GM21528 (cell line): ENCODE data around the gene P3H3.

Experiments
- ATAC-seq: cut with Tn5 transposase; IDR thresholded peaks from one replicate; pipeline ENCODE4 v1.9.1; 2021; ENCODE audit warnings: mild to moderate bottlenecking, moderate library complexity; ENCODE audit not compliant: unreplicated experiment, low FRiP score

The P3H3 gene

DNA sequence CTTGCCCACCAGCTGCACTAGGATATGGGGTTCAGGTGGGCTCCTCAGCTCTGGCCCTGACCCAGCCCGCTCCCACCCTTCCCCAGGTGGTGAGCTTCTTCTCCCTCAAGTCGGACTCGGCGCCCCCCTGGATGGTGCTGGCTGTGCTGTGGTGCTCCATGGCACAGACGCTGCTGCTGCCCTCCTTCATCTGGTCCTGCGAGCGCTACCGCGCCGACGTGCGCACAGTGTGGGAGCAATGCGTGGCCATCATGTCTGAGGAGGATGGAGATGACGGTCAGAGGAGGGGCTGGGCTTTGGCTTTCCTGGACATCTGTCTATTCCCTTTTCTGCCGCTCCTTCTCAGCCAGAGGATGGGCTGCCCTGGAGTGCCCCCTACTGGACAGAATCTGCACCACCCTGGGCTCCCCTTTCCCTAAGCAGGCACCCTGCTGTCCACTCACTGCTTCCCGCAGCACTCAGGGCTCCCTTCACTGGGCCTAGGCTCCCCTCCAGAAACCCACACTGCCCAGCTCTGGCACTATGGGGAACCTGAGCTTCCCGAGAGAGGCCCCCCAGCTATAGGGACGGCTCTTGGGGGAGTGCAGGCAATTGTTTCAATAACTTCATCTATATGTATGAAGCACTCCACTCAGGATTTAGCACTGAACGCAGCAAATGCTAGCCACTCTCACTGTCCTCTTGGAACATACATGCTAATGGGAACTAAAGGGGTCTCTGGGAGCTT lies 2.6 kb upstream of the P3H3 start:
- ATAC-seq: no peak

DNA sequence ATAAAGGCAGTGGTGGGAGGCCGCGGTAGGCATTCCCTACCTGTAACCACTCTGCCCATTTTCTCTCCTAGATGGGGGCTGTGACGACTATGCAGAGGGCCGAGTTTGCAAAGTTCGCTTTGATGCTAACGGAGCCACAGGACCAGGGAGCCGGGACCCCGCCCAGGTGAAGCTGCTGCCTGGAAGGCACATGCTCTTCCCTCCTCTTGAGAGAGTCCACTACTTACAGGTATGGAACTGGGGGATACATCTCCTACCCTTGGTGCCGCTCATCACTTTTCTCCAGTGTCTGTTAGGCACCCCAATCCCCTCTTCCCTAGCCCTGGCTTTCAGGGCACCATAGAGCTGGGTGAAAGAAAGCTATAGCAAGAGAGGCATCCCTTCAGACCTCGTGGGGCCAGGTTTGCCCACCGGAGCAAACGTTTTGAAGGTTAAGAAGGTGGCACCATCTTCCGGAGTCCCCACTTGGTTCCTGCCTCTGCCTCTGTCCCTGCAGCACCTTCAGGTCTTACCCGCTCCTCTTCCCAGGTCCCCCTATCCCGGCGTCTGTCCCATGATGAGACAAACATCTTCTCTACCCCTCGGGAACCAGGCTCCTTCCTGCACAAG lies 2.0 kb upstream of the P3H3 start:
- no peak for ATAC-seq

DNA sequence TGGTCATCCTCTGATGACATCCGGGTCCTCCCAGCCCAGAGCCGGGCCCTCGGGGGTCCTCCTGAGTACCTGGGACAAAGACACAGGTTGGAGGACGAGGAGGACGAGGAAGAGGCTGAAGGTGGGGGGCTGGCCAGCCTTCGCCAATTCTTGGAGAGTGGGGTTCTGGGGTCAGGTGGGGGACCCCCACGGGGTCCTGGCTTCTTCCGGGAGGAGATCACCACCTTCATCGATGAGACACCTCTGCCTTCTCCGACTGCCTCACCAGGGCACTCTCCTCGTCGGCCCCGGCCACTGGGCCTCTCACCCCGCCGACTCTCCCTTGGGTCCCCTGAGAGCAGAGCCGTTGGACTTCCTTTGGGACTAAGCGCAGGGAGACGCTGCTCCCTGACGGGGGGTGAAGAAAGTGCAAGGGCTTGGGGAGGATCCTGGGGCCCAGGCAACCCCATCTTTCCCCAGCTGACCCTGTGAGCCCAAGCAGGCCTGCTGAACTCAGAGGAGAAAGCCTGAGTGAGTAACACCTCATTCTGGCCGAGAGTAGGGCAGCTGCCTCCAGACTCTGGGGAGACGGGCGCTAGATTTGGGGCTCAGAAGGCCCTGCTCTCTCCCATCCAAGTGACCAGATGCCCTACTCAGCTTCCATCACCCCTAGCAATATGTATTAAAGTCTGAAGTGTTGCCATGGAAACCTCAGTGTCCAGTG lies 1.3 kb upstream of the P3H3 start:
- no peak for ATAC-seq

DNA sequence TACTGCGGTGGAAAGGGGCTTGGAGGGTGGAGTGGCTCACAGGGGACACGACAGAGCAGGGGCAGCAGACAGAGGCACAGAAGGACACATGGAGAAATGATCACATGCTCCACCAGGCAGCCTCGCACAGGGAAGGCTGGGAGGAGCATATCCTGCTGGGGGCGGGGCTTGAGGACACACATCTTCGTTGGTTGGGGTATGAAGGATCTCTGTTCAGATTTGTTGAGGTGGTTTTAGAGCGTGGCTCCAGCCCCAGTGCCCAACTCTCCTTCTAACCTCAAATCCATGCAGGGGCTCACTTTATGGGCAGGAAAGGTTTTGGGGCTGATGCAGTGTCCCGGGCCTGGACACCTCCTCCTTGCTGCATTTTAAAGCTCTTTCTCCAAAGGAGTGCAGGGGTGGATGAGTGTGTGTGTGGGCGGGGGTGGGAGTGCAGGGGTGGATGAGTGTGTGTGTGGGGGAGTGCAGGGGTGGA lies 733 bp upstream of the P3H3 start:
- ATAC-seq: no peak

DNA sequence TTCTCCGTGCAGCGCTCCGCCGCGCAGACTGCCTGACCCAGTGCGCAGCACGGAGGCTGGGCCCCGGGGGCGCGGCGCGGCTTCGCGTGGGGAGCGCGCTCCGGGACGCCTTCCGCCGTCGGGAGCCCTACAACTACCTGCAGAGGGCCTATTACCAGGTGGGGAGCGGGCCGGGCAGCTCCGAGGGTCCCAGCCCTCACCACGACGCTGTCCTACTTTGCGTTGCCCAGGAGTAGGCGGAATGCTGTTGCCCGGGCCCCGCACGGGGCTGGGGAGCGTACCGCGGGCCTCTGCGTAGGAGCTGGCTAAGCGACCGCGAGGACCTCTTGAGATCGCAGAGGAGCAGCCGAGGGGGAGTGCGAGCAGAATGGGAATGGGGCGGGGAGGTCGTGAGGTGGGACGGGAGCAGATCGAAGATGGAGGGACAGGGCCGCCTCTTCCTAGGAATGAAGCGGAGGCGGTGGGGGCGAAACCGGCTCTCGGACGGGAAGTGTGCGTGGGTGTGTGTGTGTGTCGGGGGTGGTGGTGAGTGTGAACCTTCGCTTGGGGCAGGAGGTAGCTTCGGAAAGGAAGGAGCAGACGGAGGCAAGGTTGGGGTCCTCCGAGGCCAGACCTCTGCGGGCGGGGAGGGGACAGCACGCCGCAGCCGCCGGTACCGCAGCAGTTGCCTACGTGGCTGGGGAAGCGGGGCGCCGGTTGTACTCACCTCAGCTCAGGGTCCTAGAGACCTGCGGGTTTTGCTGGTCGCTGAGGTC lies 751 bp downstream of the P3H3 start:
- no peak for ATAC-seq

DNA sequence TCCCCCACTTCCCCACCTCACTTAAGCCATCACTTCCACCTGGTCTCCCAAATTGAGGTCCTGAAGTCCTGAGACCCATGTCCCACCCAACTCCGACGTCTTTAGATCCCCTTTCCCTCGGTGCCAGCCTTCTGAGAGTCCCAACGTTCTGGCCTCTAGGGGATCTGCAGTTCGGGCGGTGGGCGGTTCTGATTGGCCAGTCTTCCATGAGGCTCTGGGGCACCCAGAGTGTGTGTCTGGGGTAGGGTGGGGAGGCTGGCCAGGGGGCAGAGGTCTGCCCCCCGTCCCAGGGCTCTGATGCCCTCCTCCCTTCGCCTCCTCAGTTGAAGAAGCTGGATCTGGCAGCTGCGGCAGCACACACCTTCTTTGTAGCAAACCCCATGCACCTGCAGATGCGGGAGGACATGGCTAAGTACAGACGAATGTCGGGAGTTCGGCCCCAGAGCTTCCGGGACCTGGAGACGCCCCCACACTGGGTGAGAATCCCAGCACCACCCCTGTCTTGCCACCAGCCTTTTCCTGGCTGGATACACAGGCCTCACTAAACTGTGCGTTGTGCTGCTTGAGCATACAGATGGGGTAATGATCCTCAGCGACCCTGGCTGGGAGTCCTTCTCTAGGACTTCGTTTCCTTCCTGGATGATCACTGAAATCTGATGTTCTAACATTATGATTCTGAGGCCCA lies 1.5 kb downstream of the P3H3 start:
- no peak for ATAC-seq

DNA sequence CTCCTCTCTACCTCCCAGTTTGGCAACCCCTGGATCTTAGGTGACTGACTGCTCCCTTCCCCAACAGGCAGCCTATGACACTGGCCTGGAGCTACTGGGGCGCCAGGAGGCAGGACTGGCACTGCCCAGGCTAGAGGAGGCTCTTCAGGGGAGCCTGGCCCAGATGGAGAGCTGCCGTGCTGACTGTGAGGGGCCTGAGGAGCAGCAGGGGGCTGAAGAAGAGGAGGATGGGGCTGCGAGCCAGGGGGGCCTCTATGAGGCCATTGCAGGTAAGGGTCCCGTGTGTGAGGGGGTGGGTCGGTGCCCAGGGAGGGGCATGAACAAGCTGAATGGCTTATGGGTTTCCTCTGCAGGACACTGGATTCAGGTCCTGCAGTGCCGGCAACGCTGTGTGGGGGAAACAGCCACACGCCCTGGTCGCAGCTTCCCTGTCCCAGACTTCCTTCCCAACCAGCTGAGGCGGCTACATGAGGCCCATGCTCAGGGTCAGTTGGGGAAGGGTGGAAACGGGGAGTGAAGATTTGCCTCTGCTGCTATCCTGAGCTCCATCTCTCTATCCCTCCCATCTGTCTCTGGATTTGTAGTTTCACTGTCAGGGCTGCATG lies 2.2 kb downstream of the P3H3 start:
- no peak for ATAC-seq

DNA sequence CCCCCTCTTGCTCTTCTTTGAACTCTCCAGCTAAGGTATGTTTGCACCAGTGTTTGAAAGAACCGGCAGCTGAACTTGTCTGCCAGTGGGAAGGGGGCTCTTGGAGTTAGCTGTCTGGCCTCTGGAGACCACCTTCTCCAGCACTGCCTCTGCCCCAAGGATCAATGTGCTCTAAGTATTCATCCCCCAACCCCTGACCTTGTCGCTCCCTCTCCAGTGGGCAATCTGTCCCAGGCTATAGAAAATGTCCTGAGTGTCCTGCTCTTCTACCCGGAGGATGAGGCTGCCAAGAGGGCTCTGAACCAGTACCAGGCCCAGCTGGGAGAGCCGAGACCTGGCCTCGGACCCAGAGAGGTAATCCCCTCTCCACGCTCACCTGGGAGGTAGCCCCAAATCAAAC lies 2.8 kb downstream of the P3H3 start:
- no peak for ATAC-seq

DNA sequence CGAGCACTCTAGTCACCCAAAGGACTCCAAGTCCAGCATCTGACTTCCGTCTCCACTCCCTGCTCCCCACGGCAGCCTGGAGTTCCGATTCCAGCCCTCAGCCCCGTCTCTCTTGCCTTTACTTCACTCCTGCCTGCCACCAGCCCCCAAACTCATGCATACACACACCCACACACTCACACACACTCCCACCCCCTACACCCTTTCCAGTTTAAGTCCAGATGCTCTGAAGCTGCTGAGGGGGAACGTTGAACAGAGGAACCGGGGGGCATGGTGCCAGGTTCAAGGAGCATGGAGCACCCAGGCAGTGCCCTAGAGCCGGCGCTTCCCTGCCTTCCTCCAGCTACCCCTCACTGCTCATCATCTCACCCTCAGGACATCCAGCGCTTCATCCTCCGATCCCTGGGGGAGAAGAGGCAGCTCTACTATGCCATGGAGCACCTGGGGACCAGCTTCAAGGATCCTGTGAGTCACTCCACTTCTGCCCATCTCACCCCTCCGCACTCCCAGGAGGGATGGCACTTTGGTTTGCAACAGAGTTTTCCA lies 3.3 kb downstream of the P3H3 start:
- no peak for ATAC-seq

DNA sequence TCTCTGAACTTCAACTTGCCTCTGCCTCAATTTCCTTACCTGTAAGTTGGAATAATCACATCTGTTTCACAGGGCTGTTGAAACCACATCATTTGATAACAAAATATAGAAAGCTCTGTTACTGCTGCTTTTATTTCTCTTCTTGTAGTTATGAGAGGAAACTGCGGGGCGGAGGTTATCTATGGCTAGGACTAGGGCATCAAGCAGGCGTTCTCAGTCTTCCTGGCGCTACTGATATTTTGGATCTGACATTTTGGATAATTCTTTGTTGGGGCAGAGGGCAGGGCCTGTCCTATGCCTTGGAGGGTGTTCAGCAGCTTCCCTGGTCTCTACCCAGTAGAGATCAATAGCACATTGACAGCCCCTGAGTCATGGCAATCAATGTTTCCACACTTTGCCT lies 3.9 kb downstream of the P3H3 start:
- no peak for ATAC-seq

DNA sequence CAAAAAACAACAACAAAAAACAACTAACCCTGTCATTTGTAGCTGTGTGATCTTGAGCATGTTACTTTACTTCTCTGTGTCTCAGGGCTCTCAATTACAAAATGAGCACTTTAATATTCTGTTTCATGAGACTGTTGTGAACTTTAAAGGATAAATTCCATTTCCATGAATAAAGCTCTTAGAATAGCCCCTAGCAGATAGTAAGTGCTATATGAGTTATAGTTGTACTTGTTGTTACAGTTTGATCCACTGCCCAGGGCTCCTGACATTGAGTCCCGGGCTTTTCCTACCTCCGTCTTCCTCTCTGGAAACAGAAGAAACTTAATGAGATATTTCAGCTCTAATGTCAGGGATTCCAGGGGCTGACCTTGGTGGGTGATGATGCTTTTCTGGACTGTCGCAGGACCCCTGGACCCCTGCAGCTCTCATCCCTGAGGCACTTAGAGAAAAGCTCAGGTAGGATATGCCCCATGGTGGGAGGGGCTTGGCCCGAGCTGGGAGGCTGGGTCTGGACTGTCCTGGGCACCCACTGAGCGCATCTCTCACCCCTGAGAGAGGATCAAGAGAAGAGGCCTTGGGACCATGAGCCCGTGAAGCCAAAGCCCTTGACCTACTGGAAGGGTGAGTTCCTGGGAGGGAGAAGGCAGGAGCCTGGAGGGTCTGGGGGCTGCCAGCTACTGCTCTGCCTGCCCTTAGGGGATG lies 5.1 kb downstream of the P3H3 start:
- no peak for ATAC-seq

DNA sequence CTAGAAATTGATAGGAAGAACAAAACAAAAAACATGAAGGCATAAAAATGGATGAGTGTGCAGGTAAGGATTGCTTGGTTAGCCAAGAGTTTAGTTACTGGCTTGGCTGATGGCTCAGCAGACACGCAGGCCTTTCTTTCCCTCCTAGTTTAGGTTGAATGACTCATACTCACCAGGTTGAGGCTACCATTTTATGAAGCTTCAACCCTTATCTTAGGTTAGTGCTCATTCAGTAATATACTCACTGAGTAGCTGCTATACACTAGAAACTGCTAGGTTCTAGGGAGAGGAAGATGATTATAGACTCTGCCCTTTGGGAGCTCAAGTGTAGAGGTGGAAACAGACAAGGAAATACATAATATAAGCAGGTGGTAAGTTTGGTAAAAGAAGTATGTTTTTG lies 6.0 kb downstream of the P3H3 start:
- no peak for ATAC-seq

DNA sequence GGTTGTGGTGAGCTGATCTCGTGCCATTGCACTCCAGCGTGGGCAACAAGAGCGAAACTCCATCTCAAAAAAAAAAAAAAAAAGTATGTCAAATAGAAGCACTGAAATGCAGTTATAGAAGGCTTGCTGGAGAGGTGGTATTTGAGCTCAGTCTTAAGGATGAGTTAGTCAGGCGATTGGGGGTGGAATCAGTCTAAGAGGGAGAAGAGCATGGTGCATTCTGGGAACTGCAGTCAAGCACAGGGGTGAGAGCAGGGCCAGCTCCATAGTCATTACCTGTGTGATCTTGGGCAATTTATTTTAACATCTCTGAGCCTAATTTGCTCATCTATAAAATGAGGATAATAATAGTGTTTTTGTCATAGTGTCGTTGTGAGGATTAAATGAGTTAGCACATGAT lies 6.7 kb downstream of the P3H3 start:
- no peak for ATAC-seq

DNA sequence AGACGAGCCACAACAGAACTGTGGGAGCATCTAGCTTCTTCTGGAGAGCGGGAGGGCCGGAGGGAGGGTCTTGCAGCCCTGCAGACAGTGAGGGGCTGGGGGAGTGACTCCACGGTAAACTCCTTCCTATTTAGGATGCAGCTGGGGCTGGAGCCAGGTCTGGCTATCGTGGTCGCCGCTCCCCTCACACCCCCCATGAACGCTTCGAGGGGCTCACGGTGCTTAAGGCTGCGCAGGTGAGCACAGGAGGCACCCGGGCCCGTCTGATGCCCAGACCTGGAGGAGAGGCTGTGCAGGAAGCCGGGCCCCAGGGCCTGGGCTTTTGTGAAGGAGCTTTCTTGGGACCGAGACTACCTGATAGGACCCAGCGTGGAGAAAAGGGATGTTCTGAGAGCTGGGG lies 8.6 kb downstream of the P3H3 start:
- no peak for ATAC-seq

DNA sequence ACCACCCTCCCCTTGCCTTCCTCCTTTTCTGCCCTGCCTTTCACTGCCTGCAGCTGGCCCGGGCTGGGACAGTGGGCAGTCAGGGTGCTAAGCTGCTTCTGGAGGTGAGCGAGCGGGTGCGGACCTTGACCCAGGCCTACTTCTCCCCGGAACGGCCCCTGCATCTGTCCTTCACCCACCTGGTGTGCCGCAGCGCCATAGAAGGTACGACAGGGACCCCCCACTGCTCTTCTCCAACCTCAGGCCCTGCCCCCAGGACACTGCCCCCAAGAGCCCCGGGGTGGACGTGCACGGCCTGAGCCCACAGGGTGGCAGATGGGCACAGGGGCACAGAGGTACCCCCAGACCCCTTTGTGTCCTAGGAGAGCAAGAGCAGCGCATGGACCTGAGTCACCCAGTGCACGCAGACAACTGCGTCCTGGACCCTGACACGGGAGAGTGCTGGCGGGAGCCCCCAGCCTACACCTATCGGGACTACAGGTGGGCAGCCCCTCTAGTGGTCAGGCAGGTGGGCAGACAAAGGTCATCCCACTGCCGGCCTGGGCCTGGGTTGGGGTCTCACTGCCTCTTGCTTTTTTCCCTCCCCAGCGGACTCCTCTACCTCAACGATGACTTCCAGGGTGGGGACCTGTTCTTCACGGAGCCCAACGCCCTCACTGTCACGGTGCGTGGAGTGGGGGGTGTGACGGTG lies 9.3 kb downstream of the P3H3 start:
- ATAC-seq: no peak

DNA sequence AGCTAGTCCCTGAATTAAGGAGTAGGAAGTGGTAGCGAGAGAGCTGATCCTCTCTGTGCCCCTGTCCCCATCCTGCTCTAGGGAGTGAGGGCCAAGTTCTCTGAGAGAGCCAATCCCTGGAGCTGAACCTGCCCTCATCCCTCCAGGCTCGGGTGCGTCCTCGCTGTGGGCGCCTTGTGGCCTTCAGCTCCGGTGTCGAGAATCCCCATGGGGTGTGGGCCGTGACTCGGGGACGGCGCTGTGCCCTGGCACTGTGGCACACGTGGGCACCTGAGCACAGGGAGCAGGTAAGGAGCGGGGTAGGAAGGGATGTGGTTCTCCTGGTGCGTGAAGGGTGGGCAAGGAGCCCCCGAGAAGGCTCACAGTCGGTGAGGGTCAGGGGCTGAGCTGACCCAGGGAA lies 10.6 kb downstream of the P3H3 start:
- ATAC-seq: no peak

DNA sequence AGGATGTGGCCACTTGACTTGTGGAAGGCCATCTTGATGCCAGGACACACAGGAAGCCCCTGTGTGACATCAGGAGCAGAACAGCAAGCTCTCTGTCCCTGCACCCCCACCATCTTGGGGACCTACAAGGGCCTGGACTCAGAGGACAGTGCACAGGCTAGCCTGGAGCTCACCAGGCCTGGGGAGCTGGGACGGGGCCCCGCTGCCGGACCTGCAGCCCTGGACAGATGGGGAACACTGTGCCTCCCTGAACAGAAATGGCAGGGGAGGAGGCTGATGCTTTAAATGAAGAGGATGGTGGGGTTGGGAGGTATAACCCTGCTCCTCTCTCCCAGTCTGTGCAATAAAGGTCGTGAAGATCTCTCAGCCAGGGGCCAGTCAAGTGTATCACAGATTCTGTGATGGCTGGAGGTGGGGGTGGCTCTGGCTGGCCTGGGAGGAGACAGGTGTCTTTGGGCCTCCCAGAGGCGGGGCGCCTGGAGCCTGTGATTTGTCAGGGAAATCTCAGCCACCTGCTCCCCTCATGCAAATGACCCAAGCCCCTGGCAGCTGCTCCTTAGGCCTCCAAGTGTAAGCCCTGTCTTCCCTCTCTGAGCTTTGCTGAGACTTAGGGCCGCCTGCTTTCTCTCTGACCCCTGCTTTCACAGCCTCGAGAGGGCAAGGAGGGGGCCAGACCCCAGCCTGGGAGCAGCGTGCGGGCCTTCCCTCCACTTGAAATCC lies 11.4 kb downstream of the P3H3 start:
- ATAC-seq: no peak

DNA sequence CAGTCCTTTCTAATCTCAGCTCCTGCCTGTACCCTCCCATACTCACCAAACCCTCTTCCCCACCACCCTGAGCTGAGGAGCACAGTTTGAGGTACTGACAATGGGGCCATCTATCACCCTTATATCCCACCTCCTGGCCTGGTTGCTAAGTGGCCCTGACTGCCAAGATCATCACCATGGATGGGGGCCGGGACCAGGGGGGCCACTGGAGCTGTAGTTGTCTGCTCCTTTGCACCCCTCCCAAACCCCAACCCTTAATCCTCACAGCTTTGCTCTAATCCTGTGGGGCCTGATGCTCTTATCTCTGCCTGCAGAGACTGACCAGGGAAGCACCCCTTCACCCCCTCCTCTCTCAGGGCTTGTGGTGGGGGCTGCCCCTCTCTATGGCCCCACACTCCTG lies 12.1 kb downstream of the P3H3 start:
- no peak for ATAC-seq
